Suprapubic skin (tissue), 4 donors: ENCODE measurements around the gene ZNF175. TPM values are rescaled to one million over a fixed set of nuclear protein-coding genes. Genes with fewer than 3 reads are reported as not detected.
"Not testable (repeated sequence)": the region's sequence is repeated elsewhere in the genome, so short reads cannot be mapped to it uniquely, and the experiment has no call there.

Experiments used
- DNase-seq, 2 donors: peaks; one replicate each; pipeline ENCODE4 v3.0.0-alpha.2; 2019; ENCODE audit warnings: low spot score in 2 of 2
- H3K27ac ChIP-seq: fragments of 200-600 bp; sonication (generic); one replicate; pipeline ENCODE4 v1.5.1; 2019
- H3K27me3 ChIP-seq: fragments of 200-600 bp; sonication (generic); one replicate; pipeline ENCODE4 v1.5.1; 2019
- H3K36me3 ChIP-seq: fragments of 200-600 bp; sonication (generic); one replicate; pipeline ENCODE4 v1.5.1; 2019
- H3K4me1 ChIP-seq: fragments of 200-600 bp; sonication (generic); one replicate; pipeline ENCODE4 v1.5.1; 2019
- H3K4me3 ChIP-seq: fragments of 200-600 bp; sonication (generic); one replicate; pipeline ENCODE4 v1.5.1; 2019; ENCODE audit warnings: mild to moderate bottlenecking
- H3K9me3 ChIP-seq: fragments of 200-600 bp; sonication (generic); one replicate; pipeline ENCODE4 v1.5.1; 2019
- EP300 ChIP-seq: sonication (generic); formaldehyde crosslinking; IDR thresholded peaks from one replicate; pipeline ENCODE4 v1.6.1; 2017; ENCODE audit warnings: antibody characterized with exemption
- POLR2A ChIP-seq, 2 donors: fragments of 450-650 bp; IDR thresholded peaks; one replicate each; pipeline ENCODE4 v1.6.1; 2017; ENCODE audit warnings: antibody characterized with exemption in 2 of 2, mild to moderate bottlenecking in 2 of 2, moderate library complexity in 2 of 2
- POLR2AphosphoS5 ChIP-seq, 3 donors: sonication (generic); formaldehyde crosslinking; IDR thresholded peaks; one replicate each; pipeline ENCODE4 v1.6.1; 2017; ENCODE audit warnings: antibody characterized with exemption in 3 of 3
- WGBS: methylation state at CpG from one replicate; pipeline ENCODE4 v1.1.5; 2018; 5-methylcytosine and 5-hydroxymethylcytosine counted together
- total RNA-seq, 4 donors: library from RNA; depleted of rRNA; stranded (reverse); fragments of >200 nt; gene quantifications; one replicate each; pipeline ENCODE4 v1.1.0, GENCODE V29; 2016
- TF ChIP-seq, protein P1 (sequence below), 2 donors: fragments of 200-600 bp in 1 of 2; fragments of 450-650 bp in 1 of 2; sonication (generic) in 1 of 2; IDR thresholded peaks; one replicate each; pipeline ENCODE4 v1.5.1; 2016 to 2019; ENCODE audit warnings: antibody characterized with exemption in 2 of 2, mild to moderate bottlenecking in 1 of 2, moderate library complexity in 1 of 2

Gene ZNF175
- total RNA-seq, 4 donors from 2014 or later, result 2.0 to 12.1 (median 5.1) TPM

GRCh38 chr19:51615991-51616390 is 44.9 kb downstream of the ZNF175 start:
- DNase-seq, result peak in 1 of 2 donors; percentile 32
- H3K27ac ChIP-seq, result no peak overlapping the region
- TF ChIP-seq EP300, result no peak
- no peaks in the 10 kb centered on the region for H3K9me3 ChIP-seq
- H3K4me1 ChIP-seq, result no peaks in the 10 kb centered on the region
- no peak overlapping the region for H3K4me3 ChIP-seq
- no peaks in the 10 kb centered on the region for H3K36me3 ChIP-seq
- H3K27me3 ChIP-seq, result peaks cover 13% of the 10 kb centered on the region
- WGBS, result 49% methylated on average over 4 of the region's 7 CpGs

DNA sequence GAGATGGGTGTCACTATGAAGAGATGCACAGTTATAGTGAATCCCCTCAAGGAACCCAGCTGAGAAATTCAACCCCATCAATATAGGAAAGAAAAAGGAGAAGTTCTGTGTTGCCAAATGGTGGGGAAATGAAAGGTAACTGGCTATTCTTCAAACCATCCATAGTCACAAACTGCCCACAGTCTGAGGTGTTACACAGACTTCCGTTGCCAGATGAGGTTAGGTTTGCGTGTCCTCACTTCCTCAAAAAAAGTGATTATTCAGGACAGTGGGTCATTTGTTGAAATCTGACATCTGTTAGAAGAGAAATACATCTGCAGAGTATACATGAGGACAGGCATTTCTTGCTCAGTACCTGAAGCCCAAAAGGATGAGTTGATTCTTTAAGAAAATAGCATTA is 50.1 kb downstream of the ZNF175 start:
- TF ChIP-seq EP300 (no peak), POLR2AphosphoS5 (IDR thresholded peaks at IDR 0.05) (no peak), POLR2A (IDR thresholded peaks at IDR 0.05) (no peak)
- TF ChIP-seq, protein P1, sequence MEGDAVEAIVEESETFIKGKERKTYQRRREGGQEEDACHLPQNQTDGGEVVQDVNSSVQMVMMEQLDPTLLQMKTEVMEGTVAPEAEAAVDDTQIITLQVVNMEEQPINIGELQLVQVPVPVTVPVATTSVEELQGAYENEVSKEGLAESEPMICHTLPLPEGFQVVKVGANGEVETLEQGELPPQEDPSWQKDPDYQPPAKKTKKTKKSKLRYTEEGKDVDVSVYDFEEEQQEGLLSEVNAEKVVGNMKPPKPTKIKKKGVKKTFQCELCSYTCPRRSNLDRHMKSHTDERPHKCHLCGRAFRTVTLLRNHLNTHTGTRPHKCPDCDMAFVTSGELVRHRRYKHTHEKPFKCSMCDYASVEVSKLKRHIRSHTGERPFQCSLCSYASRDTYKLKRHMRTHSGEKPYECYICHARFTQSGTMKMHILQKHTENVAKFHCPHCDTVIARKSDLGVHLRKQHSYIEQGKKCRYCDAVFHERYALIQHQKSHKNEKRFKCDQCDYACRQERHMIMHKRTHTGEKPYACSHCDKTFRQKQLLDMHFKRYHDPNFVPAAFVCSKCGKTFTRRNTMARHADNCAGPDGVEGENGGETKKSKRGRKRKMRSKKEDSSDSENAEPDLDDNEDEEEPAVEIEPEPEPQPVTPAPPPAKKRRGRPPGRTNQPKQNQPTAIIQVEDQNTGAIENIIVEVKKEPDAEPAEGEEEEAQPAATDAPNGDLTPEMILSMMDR (IDR thresholded peaks at IDR 0.05), result no peak
- Histone ChIP-seq H3K9me3 (no peaks in the 10 kb centered on the region), H3K27ac (no peak overlapping the region), H3K4me3 (no peak overlapping the region), H3K4me1 (no peaks in the 10 kb centered on the region), H3K27me3 (peaks cover 3% of the 10 kb centered on the region), H3K36me3 (no peaks in the 10 kb centered on the region)
- DNase-seq, result peak in 1 of 2 donors; percentile 7
- WGBS, result 69% methylated on average over 2 of the region's 2 CpGs

GRCh38 chr19:51626675-51627074 is 55.6 kb downstream of the ZNF175 start:
- Histone ChIP-seq H3K4me3 (no peak overlapping the region), H3K36me3 (no peaks in the 10 kb centered on the region), H3K9me3 (no peaks in the 10 kb centered on the region), H3K27ac (no peak overlapping the region), H3K4me1 (no peaks in the 10 kb centered on the region), H3K27me3 (peaks cover 21% of the 10 kb centered on the region)
- DNase-seq, result no peak
- TF ChIP-seq POLR2A (IDR thresholded peaks at IDR 0.05) (no peak), POLR2AphosphoS5 (IDR thresholded peaks at IDR 0.05) (no peak), EP300 (no peak)
- TF ChIP-seq, protein P1 (IDR thresholded peaks at IDR 0.05), result no peak
- WGBS, result 71% methylated on average over 2 of the region's 2 CpGs

DNA sequence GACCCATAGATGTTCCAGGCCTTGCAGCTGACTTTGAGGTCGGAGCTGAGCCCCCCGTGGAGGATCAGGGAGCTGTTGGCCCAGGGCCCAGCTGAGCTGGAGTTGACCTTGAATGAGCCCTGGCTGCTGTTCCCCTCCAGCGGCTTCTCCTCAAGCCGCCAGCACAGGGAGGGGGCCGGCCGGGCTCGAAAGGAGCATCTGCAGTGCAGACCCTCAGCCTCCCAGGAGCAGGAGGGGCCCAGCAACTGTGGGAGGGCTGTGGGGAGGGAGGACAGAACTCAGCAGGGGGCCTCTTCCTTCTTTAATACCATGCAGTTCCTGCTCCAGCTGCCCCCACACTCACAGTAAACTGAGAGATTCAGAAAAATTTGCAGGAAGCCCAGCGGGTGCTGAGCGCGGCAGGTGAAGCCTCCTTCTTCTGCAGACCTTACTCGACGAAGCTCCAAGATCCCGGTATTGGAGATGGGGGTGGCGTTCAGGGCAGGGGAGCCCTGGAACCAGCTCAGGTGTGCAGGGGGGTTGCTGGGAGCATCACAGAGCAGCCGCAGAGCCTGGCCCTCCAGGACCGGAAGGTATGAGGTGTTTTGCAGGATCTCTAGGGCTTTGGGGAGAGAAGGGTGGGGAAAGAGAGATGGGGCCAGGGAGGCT is 56.5 kb downstream of the ZNF175 start:
- H3K27me3 ChIP-seq, result peaks cover 21% of the 10 kb centered on the region
- TF ChIP-seq, protein P1 (IDR thresholded peaks at IDR 0.05), result no peak
- no peak for TF ChIP-seq POLR2A (IDR thresholded peaks at IDR 0.05)
- TF ChIP-seq POLR2AphosphoS5 (IDR thresholded peaks at IDR 0.05), result no peak
- no peak for TF ChIP-seq EP300
- H3K4me1 ChIP-seq, result no peaks in the 10 kb centered on the region
- DNase-seq, result peak in 1 of 2 donors; percentile 66
- H3K27ac ChIP-seq, result no peak overlapping the region
- no peak overlapping the region for H3K4me3 ChIP-seq
- no peaks in the 10 kb centered on the region for H3K36me3 ChIP-seq
- H3K9me3 ChIP-seq, result no peaks in the 10 kb centered on the region
- WGBS, result 68% methylated on average over 13 of the region's 16 CpGs

DNA sequence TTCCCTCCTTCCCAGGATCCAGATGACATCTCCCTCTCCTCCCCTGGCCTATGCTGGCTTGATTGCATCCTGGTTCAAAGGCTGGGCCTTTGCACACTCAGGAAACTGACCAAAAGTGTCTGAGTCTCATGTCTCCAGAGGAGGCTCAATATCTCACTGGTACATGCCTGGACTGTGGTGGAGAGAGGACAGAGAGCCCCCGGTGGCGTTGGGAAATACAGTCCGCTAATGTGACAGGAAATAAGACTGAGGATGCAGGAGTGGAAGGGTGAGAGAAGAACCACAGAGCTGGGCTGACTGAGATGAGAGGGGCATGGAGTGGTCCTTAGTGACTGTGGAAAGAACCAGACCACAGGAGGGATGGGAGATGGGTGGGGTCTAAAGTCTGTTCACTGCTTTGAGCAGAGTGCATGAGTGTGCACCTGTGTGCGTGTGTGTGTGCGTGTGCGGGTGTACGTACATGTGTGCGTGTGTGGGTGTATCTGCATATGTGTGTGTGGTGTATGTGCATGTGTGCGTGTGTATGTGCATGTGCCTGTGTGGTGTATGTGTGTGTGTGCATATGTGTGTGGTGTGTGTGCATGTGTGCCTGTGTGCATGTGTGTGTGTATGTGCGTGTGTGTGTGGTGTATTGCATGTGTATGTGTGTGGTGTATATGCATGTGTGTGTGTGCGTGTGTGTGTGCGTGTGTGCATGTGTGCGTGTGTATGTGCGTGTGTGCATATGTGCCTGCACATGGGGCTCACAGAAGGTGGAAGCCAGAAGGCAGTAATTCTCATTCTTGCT is 57.3 kb downstream of the ZNF175 start:
- Histone ChIP-seq H3K36me3 (no peaks in the 10 kb centered on the region), H3K4me1 (no peaks in the 10 kb centered on the region), H3K9me3 (no peaks in the 10 kb centered on the region), H3K27me3 (peaks cover 21% of the 10 kb centered on the region), H3K27ac (no peak overlapping the region), H3K4me3 (no peak overlapping the region)
- WGBS, result 69% methylated on average over 13 of the region's 14 CpGs
- DNase-seq, result peak in 1 of 2 donors; percentile 28
- TF ChIP-seq POLR2A (IDR thresholded peaks at IDR 0.05), result no peak
- TF ChIP-seq POLR2AphosphoS5 (IDR thresholded peaks at IDR 0.05), result no peak
- no peak for TF ChIP-seq EP300
- TF ChIP-seq, protein P1 (IDR thresholded peaks at IDR 0.05), result no peak

GRCh38 chr19:51630315-51630714 is 59.2 kb downstream of the ZNF175 start, which contains the start of gene SIGLEC5:
TSS of gene SIGLEC5 (minus strand) at chr19:51630401. CDS start at chr19:51630335, 66 bp downstream.
- not testable (repeated sequence) for H3K9me3 ChIP-seq, H3K4me3 ChIP-seq, H3K27ac ChIP-seq, H3K4me1 ChIP-seq, H3K36me3 ChIP-seq
- DNase-seq, result peak in 1 of 2 donors; percentile 79
- 66% methylated on average over 3 of the region's 13 CpGs for WGBS
- peaks cover 19% of the 10 kb centered on the region for H3K27me3 ChIP-seq
